ENCODE data around the gene GSTO2.
A peak's percentile ranks its signal among the peaks of the same experiment; 100 is the strongest.

Gene GSTO2

GRCh38 chr10:104345941-104346340 is 77.0 kb downstream of the GSTO2 start:
- ChIA-PET CTCF (interaction anchor here (1.0 to 11.5 kb wide), 6 partner anchors 9 to 73 kb away, joined by 3 to 659 read pairs (median 26); partner anchors contain the start of gene ITPRIP), POLR2A (interaction anchor here (1.0 kb wide), 1 partner anchor 73 kb away, joined by 3 read pairs; no protein-coding TSS in a partner anchor)
- H3K4me3 ChIP-seq (ENCODE audit: low read depth, low read length) = no peak overlapping the region
- no peak for DNase-seq (ENCODE audit: low read depth, low spot score)
- TF ChIP-seq, protein P1, sequence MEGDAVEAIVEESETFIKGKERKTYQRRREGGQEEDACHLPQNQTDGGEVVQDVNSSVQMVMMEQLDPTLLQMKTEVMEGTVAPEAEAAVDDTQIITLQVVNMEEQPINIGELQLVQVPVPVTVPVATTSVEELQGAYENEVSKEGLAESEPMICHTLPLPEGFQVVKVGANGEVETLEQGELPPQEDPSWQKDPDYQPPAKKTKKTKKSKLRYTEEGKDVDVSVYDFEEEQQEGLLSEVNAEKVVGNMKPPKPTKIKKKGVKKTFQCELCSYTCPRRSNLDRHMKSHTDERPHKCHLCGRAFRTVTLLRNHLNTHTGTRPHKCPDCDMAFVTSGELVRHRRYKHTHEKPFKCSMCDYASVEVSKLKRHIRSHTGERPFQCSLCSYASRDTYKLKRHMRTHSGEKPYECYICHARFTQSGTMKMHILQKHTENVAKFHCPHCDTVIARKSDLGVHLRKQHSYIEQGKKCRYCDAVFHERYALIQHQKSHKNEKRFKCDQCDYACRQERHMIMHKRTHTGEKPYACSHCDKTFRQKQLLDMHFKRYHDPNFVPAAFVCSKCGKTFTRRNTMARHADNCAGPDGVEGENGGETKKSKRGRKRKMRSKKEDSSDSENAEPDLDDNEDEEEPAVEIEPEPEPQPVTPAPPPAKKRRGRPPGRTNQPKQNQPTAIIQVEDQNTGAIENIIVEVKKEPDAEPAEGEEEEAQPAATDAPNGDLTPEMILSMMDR (IDR thresholded peaks at IDR 0.05; ENCODE audit: insufficient read depth, low read length, missing control alignments) = no peak

GRCh38 chr10:104347295-104348045 is 78.5 kb downstream of the GSTO2 start:
- ChIA-PET CTCF (interaction anchor here (1.3 to 11.5 kb wide), 6 partner anchors 11 to 72 kb away, joined by 3 to 659 read pairs (median 70); partner anchors contain the start of genes GSTO2 and ITPRIP), POLR2A (interaction anchor here (1.0 kb wide), 1 partner anchor 18 kb away, joined by 4 read pairs; no protein-coding TSS in a partner anchor)
- no peak overlapping the region for H3K4me3 ChIP-seq (ENCODE audit: low read depth, low read length)
- TF ChIP-seq, protein P1 (IDR thresholded peaks at IDR 0.05; ENCODE audit: insufficient read depth, low read length, missing control alignments) = no peak
- no peak for DNase-seq (ENCODE audit: low read depth, low spot score)

GRCh38 chr10:104348601-104349000 is 79.6 kb downstream of the GSTO2 start:
- ChIA-PET POLR2A (no interaction called here), CTCF (interaction anchor here (3.3 to 11.5 kb wide), 7 partner anchors 12 to 73 kb away, joined by 18 to 659 read pairs (median 62); partner anchors contain the start of genes GSTO2 and ITPRIP)
- H3K4me3 ChIP-seq (ENCODE audit: low read depth, low read length) = no peak overlapping the region
- TF ChIP-seq, protein P1 (IDR thresholded peaks at IDR 0.05; ENCODE audit: insufficient read depth, low read length, missing control alignments) = no peak
- DNase-seq (ENCODE audit: low read depth, low spot score) = no peak

DNA sequence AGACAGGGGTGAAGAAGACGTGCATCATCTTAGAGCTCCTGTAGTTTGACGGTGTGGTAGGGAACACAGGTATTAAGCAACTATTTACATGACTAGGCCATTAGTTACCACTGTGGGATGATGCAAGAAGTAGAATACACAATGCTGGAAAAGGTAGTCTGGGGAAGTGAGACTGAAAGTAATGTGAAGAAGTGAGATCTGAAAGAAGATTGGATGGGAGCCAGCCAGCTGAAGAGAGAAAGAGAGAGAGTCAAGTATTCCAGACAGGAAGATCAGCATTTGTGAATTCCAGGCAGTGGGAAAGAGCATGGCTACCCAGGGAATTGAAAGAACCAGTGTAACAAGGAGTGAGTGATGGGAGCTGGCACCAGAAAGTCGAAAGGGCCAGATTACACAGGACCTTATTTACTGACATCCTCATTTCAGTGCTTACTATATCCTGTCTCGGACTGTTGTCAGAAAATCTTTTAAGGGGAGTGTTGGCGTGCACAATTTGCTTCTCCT is 80.7 kb downstream of the GSTO2 start:
- no peak for DNase-seq (ENCODE audit: low read depth, low spot score)
- H3K4me3 ChIP-seq (ENCODE audit: low read depth, low read length) = no peak overlapping the region
- TF ChIP-seq, protein P1 (IDR thresholded peaks at IDR 0.05; ENCODE audit: insufficient read depth, low read length, missing control alignments) = no peak
- ChIA-PET POLR2A (interaction anchor here (0.6 to 0.7 kb wide), 2 partner anchors 58 to 76 kb away, joined by 3 to 4 read pairs; no protein-coding TSS in a partner anchor), CTCF (interaction anchor here (1.0 to 11.5 kb wide), 15 partner anchors 8 to 462 kb away, joined by 3 to 659 read pairs (median 18); partner anchors contain the start of genes GSTO2, ITPRIP and SFR1)

DNA sequence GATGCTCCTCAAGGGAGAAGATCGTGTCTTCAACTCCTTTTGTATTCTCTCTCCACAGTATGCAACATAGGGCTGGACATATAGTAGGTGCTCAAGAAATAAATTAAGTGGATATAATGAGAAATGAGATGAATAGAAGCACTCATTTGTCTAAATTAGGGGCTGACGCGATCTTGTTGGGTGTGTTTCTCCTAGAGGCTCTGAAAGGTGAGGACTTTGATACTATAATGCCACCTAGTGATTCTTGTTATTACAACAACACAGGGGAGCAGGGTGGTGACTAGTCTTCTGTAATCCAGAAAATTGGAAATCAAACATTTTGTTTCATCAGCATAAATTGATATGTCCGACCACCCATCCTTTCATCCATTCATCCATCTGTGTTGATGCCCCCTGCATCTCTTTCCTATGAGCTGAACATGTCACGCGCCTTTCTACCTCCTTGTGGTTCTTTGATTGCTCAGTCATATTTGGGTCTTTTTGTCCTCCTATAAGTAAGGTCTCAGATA is 81.2 kb downstream of the GSTO2 start:
- POLR2A ChIA-PET = interaction anchor here (0.6 to 0.7 kb wide), 3 partner anchors 58 to 77 kb away, joined by 3 to 4 read pairs (median 3); no protein-coding TSS in a partner anchor
- CTCF ChIA-PET = interaction anchor here (0.8 to 11.5 kb wide), 18 partner anchors 9 to 464 kb away, joined by 3 to 659 read pairs (median 13); partner anchors contain the start of genes GSTO2, ITPRIP and SFR1
- no peak for DNase-seq (ENCODE audit: low read depth, low spot score)
- TF ChIP-seq, protein P1 (IDR thresholded peaks at IDR 0.05; ENCODE audit: insufficient read depth, low read length, missing control alignments) = peak; percentile 37
- H3K4me3 ChIP-seq (ENCODE audit: low read depth, low read length) = no peak overlapping the region

Measured in AG04449 (cell line).